Adrenal gland (tissue), 5 donors: ENCODE results near the gene DOCK4.

Experiments
- POLR2A ChIP-seq, 2 donors: fragments of 450-650 bp; IDR thresholded peaks; one replicate each; pipeline ENCODE4 v1.6.1; 2017; ENCODE audit warnings: antibody characterized with exemption in 2 of 2, mild to moderate bottlenecking in 2 of 2, moderate library complexity in 1 of 2
- TF ChIP-seq, protein P1 (sequence below), 6 experiments: fragments of 450-650 bp in 4 of 6; fragments of 200-600 bp in 2 of 6; sonication (generic) in 1 of 6; IDR thresholded peaks; 1 replicate in 5 of 6; 2 replicates in 1 of 6; pipeline versions ENCODE4 v1.5.1 to v1.8.0; 2016 to 2021; ENCODE audit warnings: antibody characterized with exemption in 6 of 6, mild to moderate bottlenecking in 2 of 6, moderate library complexity in 1 of 6
- donor health status: DM: no; HTN: no; CAD: no.

DNA sequence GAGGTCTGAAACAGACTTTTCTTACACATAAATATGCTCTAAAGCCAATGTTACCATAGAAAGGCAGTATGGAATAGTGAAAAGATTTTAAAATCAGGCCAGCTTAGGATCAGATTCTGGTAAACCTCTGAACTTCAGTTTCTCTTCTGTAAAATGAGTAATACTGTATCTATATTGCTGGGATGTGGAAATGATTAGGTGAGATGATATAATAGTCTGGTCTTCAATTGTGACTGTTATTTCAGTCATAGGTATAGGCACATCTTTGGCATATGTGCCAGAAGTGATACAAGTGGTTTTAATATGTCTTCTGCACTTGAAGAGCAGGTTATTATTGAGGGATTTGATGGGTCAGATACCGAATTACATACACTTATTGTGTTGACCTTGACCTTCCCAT is 7.5 kb upstream of the DOCK4 start:
- TF ChIP-seq, protein P1, sequence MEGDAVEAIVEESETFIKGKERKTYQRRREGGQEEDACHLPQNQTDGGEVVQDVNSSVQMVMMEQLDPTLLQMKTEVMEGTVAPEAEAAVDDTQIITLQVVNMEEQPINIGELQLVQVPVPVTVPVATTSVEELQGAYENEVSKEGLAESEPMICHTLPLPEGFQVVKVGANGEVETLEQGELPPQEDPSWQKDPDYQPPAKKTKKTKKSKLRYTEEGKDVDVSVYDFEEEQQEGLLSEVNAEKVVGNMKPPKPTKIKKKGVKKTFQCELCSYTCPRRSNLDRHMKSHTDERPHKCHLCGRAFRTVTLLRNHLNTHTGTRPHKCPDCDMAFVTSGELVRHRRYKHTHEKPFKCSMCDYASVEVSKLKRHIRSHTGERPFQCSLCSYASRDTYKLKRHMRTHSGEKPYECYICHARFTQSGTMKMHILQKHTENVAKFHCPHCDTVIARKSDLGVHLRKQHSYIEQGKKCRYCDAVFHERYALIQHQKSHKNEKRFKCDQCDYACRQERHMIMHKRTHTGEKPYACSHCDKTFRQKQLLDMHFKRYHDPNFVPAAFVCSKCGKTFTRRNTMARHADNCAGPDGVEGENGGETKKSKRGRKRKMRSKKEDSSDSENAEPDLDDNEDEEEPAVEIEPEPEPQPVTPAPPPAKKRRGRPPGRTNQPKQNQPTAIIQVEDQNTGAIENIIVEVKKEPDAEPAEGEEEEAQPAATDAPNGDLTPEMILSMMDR (IDR thresholded peaks at IDR 0.05) = no peak
- no peak for TF ChIP-seq POLR2A (IDR thresholded peaks at IDR 0.05)
